H9 (cell line): ENCODE results near the gene SMIM10. TPM values are rescaled to one million over a fixed set of nuclear protein-coding genes. Genes with fewer than 3 reads are reported as not detected.

ENCODE experiments used
- DNase-seq: peaks from one replicate; pipeline ENCODE4 v3.0.0-alpha.2; 2017
- H2AFZ ChIP-seq: one replicate; pipeline ENCODE4 v1.6.1; 2013; ENCODE audit warnings: mild to moderate bottlenecking, low read length, control low read depth, moderate library complexity
- H2AK5ac ChIP-seq: 2 replicates; pipeline ENCODE4 v1.6.1; 2013; ENCODE audit warnings: low read length, control low read depth, mixed read lengths; ENCODE audit not compliant: insufficient read length
- H2BK120ac ChIP-seq: one replicate; pipeline ENCODE4 v1.6.1; 2013; ENCODE audit warnings: low read depth, mild to moderate bottlenecking, low read length, control low read depth, inconsistent platforms; ENCODE audit not compliant: poor library complexity, severe bottlenecking
- H2BK12ac ChIP-seq: 2 replicates; pipeline ENCODE4 v1.6.1; 2013; ENCODE audit warnings: low read length, control low read depth, mixed read lengths, low read depth; ENCODE audit not compliant: insufficient read length
- H2BK15ac ChIP-seq: 2 replicates; pipeline ENCODE4 v1.6.1; 2013; ENCODE audit warnings: low read depth, low read length, control low read depth
- H2BK20ac ChIP-seq: one replicate; pipeline ENCODE4 v1.6.1; 2013; ENCODE audit warnings: low read depth, mild to moderate bottlenecking, low read length, control low read depth, inconsistent platforms; ENCODE audit not compliant: poor library complexity, severe bottlenecking
- H2BK5ac ChIP-seq: 2 replicates; pipeline ENCODE4 v1.6.1; 2013; ENCODE audit warnings: low read length, control low read depth, mixed read lengths; ENCODE audit not compliant: insufficient read length
- H3K14ac ChIP-seq: 2 replicates; pipeline ENCODE4 v1.6.1; 2013; ENCODE audit warnings: low read length, control low read depth; ENCODE audit not compliant: insufficient read depth
- H3K18ac ChIP-seq: 2 replicates; pipeline ENCODE4 v1.6.1; 2013; ENCODE audit warnings: low read depth, mild to moderate bottlenecking, mixed read lengths, low read length, control low read depth; ENCODE audit not compliant: insufficient read length
- H3K23ac ChIP-seq: 2 replicates; pipeline ENCODE4 v1.6.1; 2013; ENCODE audit warnings: low read length, control low read depth, mixed read lengths, low read depth; ENCODE audit not compliant: insufficient read length
- H3K23me2 ChIP-seq: 2 replicates; pipeline ENCODE4 v1.6.1; 2013; ENCODE audit warnings: low read depth, mild to moderate bottlenecking, mixed read lengths, low read length, control low read depth; ENCODE audit not compliant: insufficient read length, poor library complexity, severe bottlenecking
- H3K27ac ChIP-seq: 2 replicates; pipeline ENCODE4 v1.5.1; 2013; ENCODE audit warnings: low read length, control low read depth, mixed read lengths, low read depth; ENCODE audit not compliant: insufficient read length
- H3K27me3 ChIP-seq: 2 replicates; pipeline ENCODE4 v1.6.1; 2013; ENCODE audit warnings: low read length, control low read depth, inconsistent platforms; ENCODE audit not compliant: insufficient read depth
- H3K4ac ChIP-seq: 2 replicates; pipeline ENCODE4 v1.6.1; 2013; ENCODE audit warnings: low read depth, mild to moderate bottlenecking, control low read depth, inconsistent platforms, low read length, moderate library complexity
- H3K4me1 ChIP-seq: 2 replicates; pipeline ENCODE4 v1.6.1; 2013; ENCODE audit warnings: low read length, control low read depth, inconsistent platforms; ENCODE audit not compliant: insufficient read depth
- H3K4me2 ChIP-seq: 2 replicates; pipeline ENCODE4 v1.6.1; 2013; ENCODE audit warnings: low read length, control low read depth, mixed read lengths; ENCODE audit not compliant: insufficient read length, insufficient read depth
- H3K56ac ChIP-seq: 2 replicates; pipeline ENCODE4 v1.6.1; 2013; ENCODE audit warnings: low read depth, mild to moderate bottlenecking, mixed read lengths, low read length, control low read depth; ENCODE audit not compliant: insufficient read length
- H3K79me1 ChIP-seq: 2 replicates; pipeline ENCODE4 v1.6.1; 2013; ENCODE audit warnings: low read depth, mild to moderate bottlenecking, moderate library complexity, low read length, control low read depth, inconsistent platforms; ENCODE audit not compliant: insufficient read depth, poor library complexity, severe bottlenecking
- H3K79me2 ChIP-seq: 2 replicates; pipeline ENCODE4 v1.6.1; 2013; ENCODE audit warnings: low read length, control low read depth, inconsistent platforms; ENCODE audit not compliant: insufficient read depth
- H3K9ac ChIP-seq: 2 replicates; pipeline ENCODE4 v1.6.1; 2013; ENCODE audit warnings: low read length, control low read depth, mixed read lengths; ENCODE audit not compliant: insufficient read length; ENCODE audit errors: extremely low read depth
- H3K9me3 ChIP-seq: one replicate; pipeline ENCODE4 v1.6.1; 2013; ENCODE audit warnings: low read depth, low read length, inconsistent platforms; ENCODE audit not compliant: control insufficient read depth
- H3T11ph ChIP-seq: one replicate; pipeline ENCODE4 v1.6.1; 2013; ENCODE audit warnings: mild to moderate bottlenecking, low read length, control low read depth, inconsistent platforms
- H4K20me1 ChIP-seq: one replicate; pipeline ENCODE4 v1.6.1; 2013; ENCODE audit not compliant: control insufficient read depth, insufficient read length, insufficient read depth
- H4K5ac ChIP-seq: 2 replicates; pipeline ENCODE4 v1.6.1; 2013; ENCODE audit warnings: low read depth, mild to moderate bottlenecking, mixed read lengths, low read length, control low read depth; ENCODE audit not compliant: insufficient read length
- H4K8ac ChIP-seq: replicated peaks from 2 replicates; pipeline ENCODE4 v1.6.1; 2013; ENCODE audit warnings: low read length, control low read depth, mixed read lengths, low read depth; ENCODE audit not compliant: insufficient read length
- H4K91ac ChIP-seq: 2 replicates; pipeline ENCODE4 v1.6.1; 2013; ENCODE audit warnings: low read depth, mild to moderate bottlenecking, moderate library complexity, mixed read lengths, low read length, control low read depth; ENCODE audit not compliant: insufficient read length
- H3K27ac Mint-ChIP-seq, 3 experiments: 2 replicates in 2 of 3; 3 replicates in 1 of 3; pipeline ENCODE4 v1.8.0; 2020 to 2021; ENCODE audit warnings: mixed read lengths in 3 of 3, mild to moderate bottlenecking in 1 of 3, moderate library complexity in 1 of 3
- H3K27me3 Mint-ChIP-seq: 2 replicates; pipeline ENCODE4 v1.8.0; 2021; ENCODE audit warnings: low read depth, mild to moderate bottlenecking, moderate library complexity, mixed read lengths
- H3K36me3 Mint-ChIP-seq, 3 experiments: 2 replicates in 2 of 3; 3 replicates in 1 of 3; pipeline ENCODE4 v1.8.0; 2020 to 2021; ENCODE audit warnings: low read depth in 3 of 3, mixed read lengths in 3 of 3; ENCODE audit not compliant: insufficient read depth in 1 of 3
- H3K4me1 Mint-ChIP-seq, 2 experiments: 2 replicates each; pipeline ENCODE4 v1.8.0; 2020; ENCODE audit warnings: mixed read lengths in 2 of 2
- H3K4me3 Mint-ChIP-seq, 2 experiments: 2 replicates in 1 of 2; 3 replicates in 1 of 2; pipeline ENCODE4 v1.8.0; 2020 to 2021; ENCODE audit warnings: mild to moderate bottlenecking in 2 of 2, mixed read lengths in 2 of 2, moderate library complexity in 1 of 2
- H3K9me3 Mint-ChIP-seq, 2 experiments: 2 replicates in 1 of 2; 3 replicates in 1 of 2; pipeline ENCODE4 v1.8.0; 2020; ENCODE audit warnings: mild to moderate bottlenecking in 2 of 2, mixed read lengths in 2 of 2, moderate library complexity in 1 of 2
- WGBS: extraction: QIAGEN DNeasy Blood & Tissue Kit; methylation state at CpG from one replicate; pipeline ENCODE4 v1.1.7; 2013; ENCODE audit warnings: missing lambda C conversion rate, low lambda C conversion rate, mixed read lengths; ENCODE audit not compliant: insufficient read length; ENCODE audit errors: extremely low coverage; 5-methylcytosine and 5-hydroxymethylcytosine counted together
- total RNA-seq: library from RNA; stranded (reverse); gene quantifications from 2 replicates; pipeline ENCODE4 v1.2.1, GENCODE V29; 2021
- TF ChIP-seq, protein P1 (sequence below): fragments of 200-600 bp; sonication (generic); conservative IDR thresholded peaks from 3 replicates; pipeline ENCODE4 v1.8.0; 2021; ENCODE audit warnings: antibody characterized with exemption, mild to moderate bottlenecking

Gene SMIM10
- total RNA-seq, 1 experiment from 2014 or later: 1.2 TPM

DNA sequence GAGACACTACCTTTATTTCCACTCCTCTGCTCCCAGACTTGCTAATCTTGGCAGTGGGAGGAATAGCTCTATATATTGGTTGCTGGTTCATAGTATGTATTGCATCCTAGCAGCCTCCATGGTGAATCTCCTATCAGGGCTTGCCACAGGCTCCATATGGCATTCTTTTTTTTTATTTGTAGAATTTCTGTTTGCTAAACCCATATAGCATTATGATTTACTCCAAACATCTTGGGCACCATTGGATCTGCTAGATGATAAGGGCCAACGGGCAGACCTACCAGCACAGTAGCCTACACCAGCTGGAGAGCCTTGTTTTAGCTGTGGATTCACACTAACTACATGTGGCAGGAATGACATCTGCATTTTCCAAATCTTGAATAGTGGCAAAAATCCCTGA is 6.9 kb downstream of the SMIM10 start:
- no peaks in the 10 kb centered on the region for H3K23me2 ChIP-seq
- H3K4me3 Mint-ChIP-seq: no peak overlapping the region
- H2BK12ac ChIP-seq: no peak overlapping the region
- no peak overlapping the region for H4K8ac ChIP-seq
- H3K23ac ChIP-seq: no peak overlapping the region
- H4K91ac ChIP-seq: no peak overlapping the region
- H3K27ac Mint-ChIP-seq: no peak overlapping the region
- no peak overlapping the region for H3K4me2 ChIP-seq
- H4K20me1 ChIP-seq: no peaks in the 10 kb centered on the region
- H3K27ac ChIP-seq: no peak overlapping the region
- TF ChIP-seq, protein P1, sequence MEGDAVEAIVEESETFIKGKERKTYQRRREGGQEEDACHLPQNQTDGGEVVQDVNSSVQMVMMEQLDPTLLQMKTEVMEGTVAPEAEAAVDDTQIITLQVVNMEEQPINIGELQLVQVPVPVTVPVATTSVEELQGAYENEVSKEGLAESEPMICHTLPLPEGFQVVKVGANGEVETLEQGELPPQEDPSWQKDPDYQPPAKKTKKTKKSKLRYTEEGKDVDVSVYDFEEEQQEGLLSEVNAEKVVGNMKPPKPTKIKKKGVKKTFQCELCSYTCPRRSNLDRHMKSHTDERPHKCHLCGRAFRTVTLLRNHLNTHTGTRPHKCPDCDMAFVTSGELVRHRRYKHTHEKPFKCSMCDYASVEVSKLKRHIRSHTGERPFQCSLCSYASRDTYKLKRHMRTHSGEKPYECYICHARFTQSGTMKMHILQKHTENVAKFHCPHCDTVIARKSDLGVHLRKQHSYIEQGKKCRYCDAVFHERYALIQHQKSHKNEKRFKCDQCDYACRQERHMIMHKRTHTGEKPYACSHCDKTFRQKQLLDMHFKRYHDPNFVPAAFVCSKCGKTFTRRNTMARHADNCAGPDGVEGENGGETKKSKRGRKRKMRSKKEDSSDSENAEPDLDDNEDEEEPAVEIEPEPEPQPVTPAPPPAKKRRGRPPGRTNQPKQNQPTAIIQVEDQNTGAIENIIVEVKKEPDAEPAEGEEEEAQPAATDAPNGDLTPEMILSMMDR: no peak
- H4K5ac ChIP-seq: no peak overlapping the region
- no peak overlapping the region for H3K9ac ChIP-seq
- no peak overlapping the region for H3K18ac ChIP-seq
- no peak overlapping the region for H3K4ac ChIP-seq
- no peak overlapping the region for H2AK5ac ChIP-seq
- H3K79me1 ChIP-seq: no peaks in the 10 kb centered on the region
- H3K9me3 Mint-ChIP-seq: peaks cover 0 to 35% of the 10 kb centered on the region in 2 experiments; a peak in 4 of 5 replicates
- no peaks in the 10 kb centered on the region for H3K4me1 ChIP-seq
- DNase-seq: no peak
- no peak overlapping the region for H2BK15ac ChIP-seq
- H3K27me3 ChIP-seq: no peaks in the 10 kb centered on the region
- no peaks in the 10 kb centered on the region; a peak in 1 of 7 replicates for H3K36me3 Mint-ChIP-seq
- peaks cover 0 to 2% of the 10 kb centered on the region in 2 experiments; a peak in 2 of 4 replicates for H3K4me1 Mint-ChIP-seq
- H2BK120ac ChIP-seq: no peak overlapping the region
- H3T11ph ChIP-seq: no peak overlapping the region
- no peaks in the 10 kb centered on the region for H3K27me3 Mint-ChIP-seq
- no peak overlapping the region for H3K56ac ChIP-seq
- H3K14ac ChIP-seq: no peak overlapping the region
- no CpG with 5 or more reads among the region's 1 CpG for WGBS
- H3K9me3 ChIP-seq: peaks cover 27% of the 10 kb centered on the region
- no peaks in the 10 kb centered on the region for H3K79me2 ChIP-seq
- H2BK5ac ChIP-seq: no peak overlapping the region
- no peak overlapping the region for H2BK20ac ChIP-seq
- H2AFZ ChIP-seq: no peak overlapping the region
